SJSA1 (cell line): Measurements from ENCODE around the gene TBC1D16. TPM values are rescaled to one million over a fixed set of nuclear protein-coding genes. Genes with fewer than 3 reads are reported as not detected.

Source experiments
- DNase-seq, 2 experiments: peaks; one replicate each; pipeline ENCODE4 v3.0.0-alpha.2; 2015 to 2020; ENCODE audit warnings: low spot score in 2 of 2, low read depth in 1 of 2
- H3K27ac ChIP-seq: fragments of 250-450 bp; sonication (Bioruptor Pico); 2 replicates; pipeline ENCODE4 v1.5.1; 2020; ENCODE audit warnings: mild to moderate bottlenecking, moderate library complexity
- H3K27me3 ChIP-seq: fragments of 250-450 bp; sonication (Bioruptor Pico); replicated peaks from 2 replicates; pipeline ENCODE4 v1.5.1; 2020; ENCODE audit warnings: mild to moderate bottlenecking, moderate library complexity
- H3K36me3 ChIP-seq: fragments of 250-450 bp; sonication (Bioruptor Pico); 2 replicates; pipeline ENCODE4 v1.5.1; 2020; ENCODE audit warnings: mild to moderate bottlenecking
- H3K4me1 ChIP-seq: fragments of 250-450 bp; sonication (Bioruptor Pico); replicated peaks from 2 replicates; pipeline ENCODE4 v1.6.1; 2021; ENCODE audit warnings: mild to moderate bottlenecking
- H3K4me3 ChIP-seq: fragments of 250-450 bp; sonication (Bioruptor Pico); 2 replicates; pipeline ENCODE4 v1.5.1; 2020; ENCODE audit warnings: mild to moderate bottlenecking
- H3K9me3 ChIP-seq: fragments of 250-450 bp; sonication (Bioruptor Pico); replicated peaks from 2 replicates; pipeline ENCODE4 v1.5.1; 2020; ENCODE audit warnings: mild to moderate bottlenecking
- total RNA-seq: library from RNA; depleted of rRNA; stranded (reverse); fragments of >200 nt; shearing (Covaris generic); gene quantifications from 2 replicates; pipeline ENCODE4 v1.2.3, GENCODE V29; 2014

TBC1D16 gene
- total RNA-seq, 1 experiment from 2014 or later = 42.0 TPM

DNA sequence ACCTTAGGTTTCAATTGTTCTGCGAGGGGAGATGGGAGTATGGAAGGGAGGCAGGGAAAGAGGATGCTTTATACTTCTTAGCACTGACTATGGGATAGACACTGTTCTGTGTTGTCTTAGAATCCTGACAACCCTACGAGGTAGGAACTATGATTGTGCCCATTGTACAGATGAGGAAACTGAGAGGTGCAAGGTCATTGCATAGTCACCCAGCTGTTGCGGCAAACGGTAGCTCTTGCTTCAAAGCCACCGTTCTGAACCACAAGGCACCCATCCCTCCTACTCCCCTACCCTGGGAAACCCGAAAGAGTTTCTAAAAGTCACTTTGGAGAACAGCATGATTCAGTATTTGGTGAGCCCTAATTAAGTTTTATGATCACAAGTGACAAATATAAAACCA lies 8.3 kb upstream of the TBC1D16 start:
- H3K27ac ChIP-seq = no peak overlapping the region
- DNase-seq = no peak
- H3K36me3 ChIP-seq = no peaks in the 10 kb centered on the region
- no peaks in the 10 kb centered on the region for H3K9me3 ChIP-seq
- no peak overlapping the region for H3K4me3 ChIP-seq
- H3K27me3 ChIP-seq = no peaks in the 10 kb centered on the region
- H3K4me1 ChIP-seq = no peaks in the 10 kb centered on the region

DNA sequence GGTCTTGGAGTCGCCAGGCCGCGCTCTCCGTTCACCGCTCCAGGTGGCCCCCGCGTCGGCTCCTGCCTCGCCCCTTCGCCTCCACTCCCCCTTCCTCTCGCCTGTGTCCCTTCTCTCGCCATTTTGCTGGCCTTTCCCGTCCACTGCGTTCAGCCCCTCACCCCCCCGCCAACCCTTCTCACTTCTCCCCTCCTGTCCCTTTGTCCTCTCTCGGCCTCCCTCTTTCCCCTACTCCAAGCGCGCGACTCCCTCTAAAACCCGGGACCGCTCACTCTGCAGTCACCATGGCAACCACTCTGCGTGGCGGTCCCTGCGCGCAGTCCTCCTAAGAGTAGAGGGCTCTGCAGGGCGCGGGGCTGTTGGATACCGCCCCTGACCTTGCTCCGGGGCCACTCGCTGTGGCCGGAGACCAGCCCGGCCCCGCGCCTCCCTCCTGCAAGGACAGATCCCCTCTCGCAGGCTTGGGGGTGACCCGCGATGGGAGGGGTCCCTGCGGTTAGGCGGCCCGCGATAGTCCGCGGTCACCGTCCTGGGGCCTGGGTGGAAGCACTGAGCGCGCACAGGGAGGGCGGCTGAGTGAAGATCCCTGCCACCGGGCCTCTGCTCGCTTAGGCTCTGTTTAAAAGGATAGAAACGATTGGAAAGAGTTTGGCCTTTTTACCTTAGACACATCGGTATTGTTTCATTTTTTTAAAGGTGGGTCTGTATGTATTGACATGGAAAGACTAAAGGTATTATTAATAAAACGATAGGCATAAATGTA lies 1.2 kb upstream of the TBC1D16 start:
- Histone ChIP-seq H3K4me3 (peak overlapping the region; percentile 67), H3K36me3 (0 out of 2 replicates have a peak, but pooled peaks cover 3% of the 10 kb centered on the region), H3K9me3 (no peaks in the 10 kb centered on the region), H3K27me3 (no peaks in the 10 kb centered on the region; the same call in 1 of the 2 replicates), H3K27ac (peak overlapping the region; percentile 89), H3K4me1 (peaks cover 20% of the 10 kb centered on the region)
- peak in 1 of 2 experiments; percentile 81 for DNase-seq

DNA sequence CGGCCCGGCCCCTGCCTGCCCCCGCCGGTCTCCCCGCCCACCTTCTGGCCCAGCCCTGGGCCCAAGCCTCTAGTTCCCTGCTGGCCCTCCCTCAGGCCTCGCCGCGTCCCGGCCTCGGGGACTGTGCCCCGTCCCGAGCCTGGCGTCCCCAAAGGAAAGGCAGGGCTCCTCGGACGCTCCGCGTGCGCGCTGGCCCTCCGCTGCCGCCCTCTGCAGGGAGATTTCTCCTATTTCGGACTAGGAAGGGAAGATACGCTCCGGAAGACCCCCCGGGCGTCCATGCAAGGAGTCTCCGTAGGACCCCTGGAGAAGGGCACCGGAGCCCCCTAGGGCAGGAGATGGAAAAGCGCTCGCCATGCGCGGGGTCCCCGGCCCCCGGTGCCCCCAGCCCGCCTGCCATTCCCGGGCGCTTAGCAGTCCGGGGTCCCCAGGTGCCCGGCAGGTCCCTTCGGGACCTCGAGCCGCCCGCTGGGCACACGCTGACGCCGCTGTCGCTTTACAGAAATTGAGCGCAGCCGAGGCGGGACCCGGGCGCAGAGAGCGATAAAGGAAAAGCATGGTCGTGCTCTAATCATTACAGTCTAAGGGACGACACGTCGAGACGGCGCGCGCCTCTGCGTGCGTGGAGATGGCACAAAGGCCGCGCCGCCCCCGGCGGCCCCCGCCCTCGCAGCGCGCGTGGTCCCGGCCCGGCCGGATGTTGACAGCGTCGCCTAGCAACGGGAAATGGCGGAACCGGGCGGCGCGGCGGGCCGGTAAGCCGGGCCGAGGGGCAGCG lies 454 bp upstream of the TBC1D16 start, which contains the start of gene CCDC40:
Gene CCDC40 (plus strand): TSS at position 706 of the 778 bp plus-strand sequence. CDS start 21 bp downstream, at position 727.
- peaks cover 20% of the 10 kb centered on the region for H3K4me1 ChIP-seq
- peak; percentile 93 to 94 for DNase-seq
- H3K36me3 ChIP-seq = 0 out of 2 replicates have a peak, but pooled peaks cover 3% of the 10 kb centered on the region

DNA sequence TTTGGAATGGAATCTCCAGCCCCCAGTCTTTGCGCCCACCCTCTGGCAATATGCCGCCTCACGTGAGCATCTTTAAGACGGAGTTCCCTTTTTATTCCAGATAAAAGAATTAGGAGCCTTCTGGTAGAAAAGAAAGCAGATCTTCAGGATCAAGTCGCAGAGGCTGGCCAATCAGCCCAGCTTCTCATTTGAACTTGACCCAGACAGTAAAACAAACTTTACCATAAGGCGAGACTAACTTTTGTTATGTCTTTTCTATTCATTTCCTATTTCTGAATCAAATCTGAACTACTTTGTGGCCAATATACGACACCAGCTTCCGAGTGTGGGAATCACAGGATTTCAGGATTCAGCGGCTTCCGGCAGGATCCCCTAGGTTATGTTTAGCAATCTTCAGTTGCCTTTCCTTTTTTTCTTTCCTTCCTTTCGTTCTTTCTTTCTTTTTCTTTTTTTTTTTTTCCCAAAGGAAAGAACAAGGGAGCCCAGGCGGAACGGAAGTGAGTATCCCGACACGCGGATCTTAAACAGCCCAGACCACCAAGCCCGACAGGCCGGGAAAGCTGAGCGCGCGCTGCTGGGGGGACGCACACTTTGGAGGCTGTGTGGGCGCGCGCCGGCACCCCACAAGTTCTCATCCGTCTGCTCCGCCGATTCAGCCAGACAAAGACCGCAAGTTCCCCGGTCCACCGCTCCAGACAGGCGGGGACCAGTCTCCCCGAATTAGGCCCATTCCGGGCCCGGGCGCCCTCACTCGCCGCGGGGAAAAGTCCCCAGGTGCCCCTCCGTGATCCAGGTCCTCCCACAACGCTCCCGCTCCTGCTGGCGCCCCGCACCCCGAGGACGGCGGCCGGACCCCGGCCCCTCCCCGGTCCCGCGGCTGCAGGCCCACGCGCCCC lies 633 bp downstream of the TBC1D16 start:
- H3K9me3 ChIP-seq = no peaks in the 10 kb centered on the region
- H3K4me1 ChIP-seq = peaks cover 20% of the 10 kb centered on the region
- no peaks in the 10 kb centered on the region; the same call in 1 of the 2 replicates for H3K27me3 ChIP-seq
- peak in 1 of 2 experiments; percentile 58 for DNase-seq
- H3K36me3 ChIP-seq = 0 out of 2 replicates have a peak, but pooled peaks cover 3% of the 10 kb centered on the region
- H3K4me3 ChIP-seq = peak overlapping the region; percentile 67
- H3K27ac ChIP-seq = peak overlapping the region; percentile 57

More for the DNA sequence above, 454 bp upstream of the TBC1D16 start, which contains the start of gene CCDC40:
- H3K27ac ChIP-seq = peak within 1 kb of the TSS; percentile 89
- H3K9me3 ChIP-seq = no peaks in the 10 kb centered on the region
- peak within 1 kb of the TSS; percentile 67 for H3K4me3 ChIP-seq
- H3K27me3 ChIP-seq = no peaks in the 10 kb centered on the region; the same call in 1 of the 2 replicates

DNA sequence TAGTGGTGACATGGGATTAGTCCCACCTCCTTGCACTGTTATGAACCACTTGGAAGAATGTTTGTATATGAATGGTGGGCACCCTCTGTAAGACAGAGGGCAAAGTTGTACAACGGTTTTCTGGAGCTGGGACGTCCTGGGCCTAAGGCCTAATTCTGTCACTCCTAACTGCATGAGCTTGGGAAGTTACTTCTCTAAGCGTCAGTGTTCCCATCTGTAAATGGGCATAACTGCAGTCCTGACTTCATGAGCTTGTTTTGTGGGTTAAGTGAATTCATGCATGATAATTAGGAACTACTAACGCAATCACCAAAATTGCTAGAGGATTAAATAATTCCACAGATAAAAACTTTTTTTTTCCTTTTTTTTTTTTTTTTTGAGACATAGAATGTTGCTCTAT lies 1.8 kb downstream of the TBC1D16 start:
- Histone ChIP-seq H3K4me3 (no peak overlapping the region), H3K9me3 (no peaks in the 10 kb centered on the region)

DNA sequence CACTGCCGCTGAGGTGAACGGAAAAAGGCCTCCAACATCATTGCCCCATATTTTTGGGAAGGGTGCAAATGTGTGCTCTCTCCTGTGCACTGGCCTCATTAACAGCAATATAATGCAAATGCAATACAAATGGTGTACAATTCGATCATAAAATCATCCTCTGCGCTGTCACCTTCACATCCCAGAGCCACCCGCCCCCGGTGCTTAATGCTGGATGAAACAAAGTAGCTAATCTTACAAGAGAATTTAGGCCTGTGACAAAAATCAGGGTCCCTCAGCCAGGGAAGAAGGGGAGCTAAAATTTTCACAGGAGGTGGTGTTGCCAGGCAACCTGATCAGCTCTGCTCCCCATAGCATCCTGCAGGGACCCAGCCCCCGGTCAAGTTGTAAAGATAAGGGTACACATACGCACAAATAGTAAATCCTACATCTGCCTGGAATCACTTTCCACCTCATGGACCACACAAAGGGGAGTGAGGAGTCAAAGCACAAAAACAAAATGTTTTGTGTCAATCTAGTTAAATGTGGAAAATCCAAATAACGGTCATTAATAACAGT lies 3.0 kb downstream of the TBC1D16 start:
- no peak overlapping the region for H3K27ac ChIP-seq
- no peaks in the 10 kb centered on the region for H3K9me3 ChIP-seq

More for the DNA sequence above, 1.8 kb downstream of the TBC1D16 start:
- no peak overlapping the region for H3K27ac ChIP-seq
- DNase-seq = no peak
- peaks cover 28% of the 10 kb centered on the region for H3K4me1 ChIP-seq
- H3K36me3 ChIP-seq = 0 out of 2 replicates have a peak, but pooled peaks cover 3% of the 10 kb centered on the region
- H3K27me3 ChIP-seq = no peaks in the 10 kb centered on the region; the same call in 1 of the 2 replicates

DNA sequence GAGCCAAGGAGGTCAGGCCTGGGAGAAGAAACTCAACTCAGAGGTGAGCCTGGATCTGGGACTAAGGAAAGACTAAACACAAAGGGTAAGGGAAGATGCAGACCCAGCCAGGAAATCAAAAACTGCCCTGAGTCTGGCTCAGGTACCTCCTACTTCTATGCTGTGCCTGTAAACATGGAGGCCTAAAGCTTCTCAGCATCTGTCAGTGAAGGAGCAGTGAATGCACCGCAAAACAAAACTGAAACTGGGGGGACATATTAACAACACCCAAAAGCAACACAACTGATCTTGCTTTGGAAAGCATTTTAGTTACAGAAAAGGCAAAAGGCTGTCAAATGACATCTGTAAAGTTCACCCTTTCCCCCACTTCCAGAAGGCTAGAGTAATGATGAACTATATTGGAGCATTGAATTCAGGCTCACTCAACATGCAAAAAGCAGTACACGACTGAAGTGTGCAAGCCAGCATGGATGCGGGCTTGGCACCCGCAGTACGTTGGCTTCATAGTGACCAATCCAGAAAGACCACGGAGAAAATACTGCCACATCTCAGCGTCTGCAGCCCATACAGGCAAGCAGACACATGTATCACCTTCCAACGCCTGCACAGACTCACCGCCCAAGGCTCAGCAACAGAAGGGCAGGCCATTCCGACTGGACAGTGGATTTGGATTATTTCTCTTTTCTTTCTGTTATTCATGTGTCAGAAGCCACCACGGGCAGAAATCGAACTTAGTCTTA lies 3.8 kb downstream of the TBC1D16 start:
- H3K9me3 ChIP-seq = no peaks in the 10 kb centered on the region
- peaks cover 22% of the 10 kb centered on the region for H3K4me1 ChIP-seq
- no peaks in the 10 kb centered on the region; the same call in 1 of the 2 replicates for H3K27me3 ChIP-seq
- DNase-seq = no peak
- 0 out of 2 replicates have a peak, but pooled peaks cover 3% of the 10 kb centered on the region for H3K36me3 ChIP-seq
- no peak overlapping the region for H3K4me3 ChIP-seq
- no peak overlapping the region for H3K27ac ChIP-seq

More for the DNA sequence above, 3.0 kb downstream of the TBC1D16 start:
- Histone ChIP-seq H3K4me1 (peaks cover 27% of the 10 kb centered on the region), H3K36me3 (0 out of 2 replicates have a peak, but pooled peaks cover 3% of the 10 kb centered on the region), H3K4me3 (no peak overlapping the region), H3K27me3 (no peaks in the 10 kb centered on the region; the same call in 1 of the 2 replicates)
- no peak for DNase-seq

DNA sequence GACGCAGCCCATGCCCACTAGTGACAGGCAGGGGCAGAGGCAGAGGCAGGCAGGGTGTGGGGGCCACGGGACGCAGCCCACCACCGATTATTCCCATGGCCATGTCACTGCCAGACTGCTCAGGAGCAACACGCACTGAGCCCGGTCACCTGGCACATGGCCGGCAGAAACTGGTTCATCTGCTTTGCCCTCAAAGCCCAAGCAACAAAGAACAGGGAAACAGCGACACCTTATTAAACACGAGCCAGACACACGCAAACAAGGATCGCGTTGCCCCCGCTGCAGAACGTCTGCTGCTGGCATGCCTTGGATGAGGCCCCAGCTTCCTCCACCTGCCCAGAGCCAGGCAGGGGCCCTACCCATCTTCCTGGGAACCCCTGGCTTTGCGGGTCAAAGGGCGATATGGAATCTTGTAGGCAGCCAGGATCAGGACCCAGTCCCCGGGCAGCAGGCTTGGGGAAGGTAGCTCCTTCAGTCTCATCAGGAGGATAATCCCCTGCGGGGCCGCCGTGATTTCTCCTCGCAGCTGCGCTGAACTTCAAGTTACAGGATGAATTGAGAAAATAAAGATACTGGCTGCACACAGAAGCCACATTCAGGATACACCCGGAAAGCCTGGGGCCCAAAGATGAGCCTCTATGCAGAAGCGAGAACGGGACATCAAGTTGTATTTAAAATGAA lies 4.8 kb downstream of the TBC1D16 start:
- peaks cover 9% of the 10 kb centered on the region; the same call in 1 of the 2 replicates for H3K36me3 ChIP-seq
- no peak for DNase-seq
- H3K4me3 ChIP-seq = no peak overlapping the region
- no peaks in the 10 kb centered on the region; the same call in 1 of the 2 replicates for H3K27me3 ChIP-seq
- H3K9me3 ChIP-seq = no peaks in the 10 kb centered on the region
- no peak overlapping the region for H3K27ac ChIP-seq
- peaks cover 24% of the 10 kb centered on the region for H3K4me1 ChIP-seq

DNA sequence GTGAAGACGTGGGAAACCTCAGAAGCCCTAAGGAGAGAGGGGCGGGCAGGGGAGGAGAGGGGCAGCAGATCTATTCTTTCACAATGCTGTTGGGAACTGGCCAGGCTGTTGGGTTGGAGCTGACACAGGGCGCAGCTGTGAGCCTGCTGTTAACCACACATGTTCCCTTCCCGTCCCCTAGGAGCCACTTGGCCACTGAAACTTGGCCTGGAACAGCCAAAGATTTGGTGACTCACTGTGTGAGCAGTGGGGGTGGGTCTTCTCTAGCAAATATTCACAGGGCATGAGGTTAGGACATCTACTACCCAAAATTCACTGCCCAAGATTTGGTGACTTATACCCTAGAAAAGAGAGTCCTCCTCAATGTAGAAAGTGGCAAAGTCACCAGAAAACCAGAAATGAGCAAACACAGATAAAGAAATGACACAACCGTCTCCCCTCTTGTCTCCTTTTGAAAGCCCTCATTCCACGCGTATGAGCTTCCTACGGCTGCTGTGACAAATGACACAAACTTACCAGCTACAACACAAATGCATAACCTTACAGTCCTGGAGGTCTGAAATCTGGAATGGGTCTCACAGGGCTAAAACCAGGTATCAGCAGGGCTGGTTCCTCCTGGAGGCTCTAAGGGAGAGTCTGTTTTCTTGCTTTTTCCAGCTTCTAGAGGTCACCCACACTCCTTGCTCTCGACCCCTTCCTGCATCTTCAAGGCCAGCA lies 6.3 kb downstream of the TBC1D16 start:
- DNase-seq = peak; percentile 44 to 73
- peaks cover 7% of the 10 kb centered on the region; the same call in 1 of the 2 replicates for H3K36me3 ChIP-seq
- H3K9me3 ChIP-seq = no peaks in the 10 kb centered on the region
- no peak overlapping the region for H3K4me3 ChIP-seq
- H3K4me1 ChIP-seq = peaks cover 23% of the 10 kb centered on the region
- H3K27me3 ChIP-seq = no peaks in the 10 kb centered on the region; the same call in 1 of the 2 replicates
- no peak overlapping the region for H3K27ac ChIP-seq

DNA sequence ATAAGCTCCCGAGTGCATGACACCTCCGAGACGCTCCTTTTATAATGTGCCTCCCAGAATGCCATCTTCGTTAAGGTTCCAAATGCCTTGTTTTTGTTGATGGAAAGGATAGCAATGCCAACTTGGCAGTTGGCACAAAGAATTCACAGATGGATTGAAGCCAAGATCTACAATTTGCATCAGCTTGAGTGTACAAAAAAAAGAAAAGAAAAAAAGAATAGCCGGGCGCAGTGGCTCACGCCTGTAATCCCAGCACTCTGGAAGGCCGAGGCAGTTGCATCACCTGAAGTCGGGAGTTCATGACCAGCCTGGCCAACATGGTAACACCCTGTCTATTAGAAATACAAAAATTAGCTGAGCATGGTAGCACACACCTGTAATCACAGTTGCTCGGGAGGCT lies 7.6 kb downstream of the TBC1D16 start:
- Histone ChIP-seq H3K27me3 (no peaks in the 10 kb centered on the region), H3K4me3 (no peak overlapping the region), H3K36me3 (peaks cover 7% of the 10 kb centered on the region; the same call in 1 of the 2 replicates), H3K4me1 (peaks cover 23% of the 10 kb centered on the region), H3K9me3 (no peaks in the 10 kb centered on the region), H3K27ac (no peak overlapping the region)
- no peak for DNase-seq

DNA sequence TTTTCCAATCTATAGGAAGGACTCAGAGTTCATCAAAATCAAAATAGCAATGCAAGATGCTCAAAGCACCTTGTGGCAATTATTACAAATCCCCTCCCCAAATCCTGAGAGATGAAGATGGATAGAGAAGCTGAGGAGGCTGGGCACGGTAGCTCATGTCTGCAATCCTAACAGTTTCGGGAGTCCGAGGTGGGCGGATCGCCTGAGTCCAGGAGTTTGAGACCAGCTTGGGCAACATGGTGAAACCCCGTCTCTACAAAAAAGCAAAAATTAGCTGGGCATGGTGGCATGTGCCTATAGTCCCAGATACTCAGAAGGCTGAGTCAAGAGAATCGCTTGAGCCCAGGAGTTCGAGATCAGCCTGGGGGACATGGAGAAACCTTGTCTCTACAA lies 8.6 kb downstream of the TBC1D16 start:
- Histone ChIP-seq H3K27me3 (no peaks in the 10 kb centered on the region), H3K4me3 (no peak overlapping the region), H3K36me3 (peaks cover 10% of the 10 kb centered on the region; the same call in 1 of the 2 replicates), H3K27ac (no peak overlapping the region), H3K9me3 (no peaks in the 10 kb centered on the region), H3K4me1 (peaks cover 23% of the 10 kb centered on the region)
- no peak for DNase-seq
